Transverse colon (tissue), 4 donors: ENCODE measurements around the gene TCF19. TPM values are rescaled to one million over a fixed set of nuclear protein-coding genes. Genes with fewer than 3 reads are reported as not detected.
"Not testable (repeated sequence)": the region's sequence is repeated elsewhere in the genome, so short reads cannot be mapped to it uniquely, and the experiment has no call there.

ENCODE experiments used
- DNase-seq: peaks from one replicate; pipeline ENCODE4 v3.0.0-alpha.2; 2019
- H3K27ac ChIP-seq, 4 donors: fragments of 200-600 bp; sonication (generic); 2 replicates each; pipeline ENCODE4 v1.5.1; 2016 to 2018; ENCODE audit warnings: inconsistent platforms in 4 of 4
- H3K27me3 ChIP-seq: fragments of 200-600 bp; sonication (generic); 2 replicates; pipeline ENCODE4 v1.5.1; 2017; ENCODE audit warnings: inconsistent platforms
- H3K36me3 ChIP-seq, 4 donors: fragments of 200-600 bp; sonication (generic); 2 replicates each; pipeline ENCODE4 v1.5.1; 2017 to 2019; ENCODE audit warnings: inconsistent platforms in 4 of 4
- H3K4me1 ChIP-seq, 4 donors: fragments of 200-600 bp; sonication (generic); 2 replicates each; pipeline ENCODE4 v1.5.1; 2017 to 2020; ENCODE audit warnings: inconsistent platforms in 4 of 4
- H3K4me3 ChIP-seq, 4 donors: fragments of 200-600 bp; sonication (generic); 1 replicate in 1 of 4; 2 replicates in 3 of 4; pipeline versions ENCODE4 v1.5.1 to v1.6.1; 2017 to 2019; ENCODE audit warnings: inconsistent platforms in 4 of 4
- H3K9me3 ChIP-seq, 2 donors: fragments of 200-600 bp; sonication (generic); 2 replicates each; pipeline ENCODE4 v1.5.1; 2017 to 2019; ENCODE audit warnings: inconsistent platforms in 2 of 2
- CTCF ChIP-seq, 5 experiments: fragments of 200-600 bp in 3 of 5; fragments of 450-650 bp in 2 of 5; sonication (generic) in 3 of 5; IDR thresholded peaks; 1 replicate in 2 of 5; 2 replicates in 3 of 5; pipeline ENCODE4 v1.5.1; 2016 to 2017; ENCODE audit warnings: antibody characterized with exemption in 5 of 5, inconsistent platforms in 3 of 5, mild to moderate bottlenecking in 2 of 5, moderate library complexity in 1 of 5
- EP300 ChIP-seq: sonication (generic); formaldehyde crosslinking; IDR thresholded peaks from one replicate; pipeline ENCODE4 v1.6.1; 2017; ENCODE audit warnings: antibody characterized with exemption, low read depth
- POLR2A ChIP-seq: fragments of 450-650 bp; IDR thresholded peaks from one replicate; pipeline ENCODE4 v1.6.1; 2016; ENCODE audit warnings: antibody characterized with exemption, mild to moderate bottlenecking, moderate library complexity
- POLR2AphosphoS5 ChIP-seq, 3 donors: sonication (generic); formaldehyde crosslinking; IDR thresholded peaks; one replicate each; pipeline ENCODE4 v1.6.1; 2016; ENCODE audit warnings: antibody characterized with exemption in 3 of 3
- WGBS, 2 donors: methylation state at CpG; one replicate each; pipeline ENCODE4 v1.1.5; 2018; ENCODE audit warnings: low coverage in 1 of 2; 5-methylcytosine and 5-hydroxymethylcytosine counted together
- in situ Hi-C, 4 donors: fragments of 200-750 bp; cut with MboI; loops; one replicate each; pipeline versions ENCODE4 v1.15.0 to v1.15.1; 2017; ENCODE audit warnings: low sequenced_read_pairs in 3 of 4, low pct_ligation_motif_present in 1 of 4, low pct_unique_long_range_greater_than_20kb in 1 of 4
- intact Hi-C: fragments of 100-400 bp; cut with DNase I; formaldehyde crosslinking; loops from one replicate; pipeline ENCODE4 v1.15.1; 2023; ENCODE audit warnings: low total_unique reads
- total RNA-seq, 4 donors: library from RNA; depleted of rRNA; stranded (reverse); fragments of >200 nt; gene quantifications; one replicate each; pipeline ENCODE4 v1.1.0, GENCODE V29; 2016

The TCF19 gene
- total RNA-seq, 4 donors from 2014 or later, result 1.6 to 5.2 (median 3.1) TPM

GRCh38 chr6:31161216-31162126 is 3.1 kb downstream of the TCF19 start:
- in situ Hi-C loops, result no loop called here
- intact Hi-C loops, result no loop called here
- WGBS, 2 donors, result 70 to 92% methylated on average over 2 to 19 of the region's 19 CpGs

GRCh38 chr6:31162463-31163165 is 4.2 kb downstream of the TCF19 start:
- WGBS, 2 donors, result 91% methylated on average over 13 of the region's 13 CpGs; no CpG with 5 or more reads in 1 of the 2 donors
- Histone ChIP-seq H3K27ac (no peak overlapping the region), H3K9me3 (no peaks in the 10 kb centered on the region), H3K4me3 (no peak overlapping the region), H3K36me3 (no peaks in the 10 kb centered on the region), H3K27me3 (no peaks in the 10 kb centered on the region), H3K4me1 (peaks cover 6 to 14% (median 12%) of the 10 kb centered on the region in 4 donors)
- in situ Hi-C loops (no loop called here), intact Hi-C loops (no loop called here)
- no peak for TF ChIP-seq CTCF (IDR thresholded peaks at IDR 0.05)
- no peak for TF ChIP-seq POLR2AphosphoS5 (IDR thresholded peaks at IDR 0.05)
- no peak for DNase-seq

More at GRCh38 chr6:31161216-31162126, 3.1 kb downstream of the TCF19 start:
- no peak for DNase-seq
- peaks cover 11 to 20% (median 19%) of the 10 kb centered on the region in 4 donors for H3K4me1 ChIP-seq
- H3K27ac ChIP-seq, result no peak overlapping the region
- no peaks in the 10 kb centered on the region for H3K9me3 ChIP-seq
- TF ChIP-seq EP300 (no peak), CTCF (IDR thresholded peaks at IDR 0.05) (no peak), POLR2AphosphoS5 (IDR thresholded peaks at IDR 0.05) (no peak), POLR2A (no peak)
- no peaks in the 10 kb centered on the region for H3K36me3 ChIP-seq
- no peak overlapping the region for H3K4me3 ChIP-seq
- H3K27me3 ChIP-seq, result no peaks in the 10 kb centered on the region

DNA sequence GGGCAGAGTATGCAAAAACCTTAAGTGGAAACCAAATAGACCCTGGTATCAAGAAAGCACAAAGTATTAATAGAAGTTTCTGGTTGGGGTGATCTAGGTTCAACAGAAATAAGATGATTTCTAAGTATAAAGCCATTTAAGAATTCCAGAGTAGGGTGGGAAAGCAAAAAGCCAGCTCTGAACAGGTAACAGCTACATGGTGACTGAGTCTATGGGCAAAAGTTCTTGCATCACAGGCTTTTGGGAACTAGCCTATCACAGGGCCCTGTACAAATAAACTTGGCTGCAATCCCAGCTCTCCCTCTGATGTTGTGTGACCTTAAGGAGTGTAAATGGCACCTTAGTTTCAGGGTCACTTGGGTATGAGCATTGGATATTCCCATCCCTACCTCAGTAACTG is 5.5 kb downstream of the TCF19 start:
- Histone ChIP-seq H3K9me3 (no peaks in the 10 kb centered on the region), H3K27me3 (no peaks in the 10 kb centered on the region), H3K4me3 (no peak overlapping the region), H3K36me3 (no peaks in the 10 kb centered on the region), H3K4me1 (peaks cover 5 to 11% (median 9%) of the 10 kb centered on the region in 4 donors), H3K27ac (no peak overlapping the region)
- TF ChIP-seq CTCF (IDR thresholded peaks at IDR 0.05), result no peak
- TF ChIP-seq EP300, result no peak
- TF ChIP-seq POLR2AphosphoS5 (IDR thresholded peaks at IDR 0.05), result no peak
- no peak for TF ChIP-seq POLR2A
- in situ Hi-C loops, result no loop called here
- intact Hi-C loops, result no loop called here
- DNase-seq, result no peak

DNA sequence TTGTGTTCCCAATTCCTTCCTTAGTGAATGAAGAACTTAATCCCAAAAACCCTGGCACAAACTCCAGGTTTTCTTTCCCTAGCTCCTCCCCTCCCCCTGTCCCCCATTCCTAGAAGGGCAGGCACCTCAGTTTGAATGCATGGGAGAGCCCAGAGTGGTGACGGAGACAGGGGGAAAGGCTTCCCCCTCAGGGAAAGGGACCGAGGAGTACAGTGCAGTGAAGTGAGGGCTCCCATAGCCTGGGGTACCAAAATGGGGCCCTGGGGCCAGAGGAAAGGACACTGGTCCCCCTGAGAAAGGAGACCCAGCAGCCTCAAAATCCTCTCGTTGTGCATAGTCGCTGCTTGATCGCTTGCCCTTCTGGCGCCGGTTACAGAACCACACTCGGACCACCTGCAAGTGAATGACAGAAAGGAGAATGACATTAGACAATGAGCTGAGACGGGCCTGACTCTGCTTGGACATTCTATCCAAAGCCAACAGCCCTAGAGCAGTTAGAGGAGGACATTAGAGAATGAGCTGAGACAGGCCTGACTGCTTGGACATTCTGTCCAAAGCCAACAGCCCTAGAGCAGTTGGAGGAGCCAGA is 6.2 kb downstream of the TCF19 start:
- intact Hi-C loops, result not testable (repeated sequence)

GRCh38 chr6:31165064-31165832 is 6.9 kb downstream of the TCF19 start:
- H3K4me1 ChIP-seq, H3K36me3 ChIP-seq, in situ Hi-C loops, H3K27me3 ChIP-seq, H3K4me3 ChIP-seq, H3K9me3 ChIP-seq, intact Hi-C loops, H3K27ac ChIP-seq: not testable (repeated sequence)
- peak; percentile 53 for DNase-seq
- WGBS, 2 donors, result 74 to 91% methylated on average over 6 to 17 of the region's 17 CpGs

More for the DNA sequence above, 6.2 kb downstream of the TCF19 start:
- H3K9me3 ChIP-seq, H3K36me3 ChIP-seq, H3K4me3 ChIP-seq, DNase-seq, H3K4me1 ChIP-seq, in situ Hi-C loops, H3K27me3 ChIP-seq, H3K27ac ChIP-seq: not testable (repeated sequence)
- WGBS, 2 donors, result 87 to 100% methylated on average over 1 to 9 of the region's 9 CpGs
